ENCODE measurements around the gene REC8.
"Not testable (repeated sequence)": the region's sequence is repeated elsewhere in the genome, so short reads cannot be mapped to it uniquely, and the experiment has no call there.

Gene REC8

GRCh38 chr14:24219521-24219920 is 47.6 kb downstream of the REC8 start:
- no peak for DNase-seq (ENCODE audit: low read depth)
- no peak overlapping the region for H3K4me3 ChIP-seq (ENCODE audit: control insufficient read depth, low read depth, low read length)
- TF ChIP-seq, protein P1, sequence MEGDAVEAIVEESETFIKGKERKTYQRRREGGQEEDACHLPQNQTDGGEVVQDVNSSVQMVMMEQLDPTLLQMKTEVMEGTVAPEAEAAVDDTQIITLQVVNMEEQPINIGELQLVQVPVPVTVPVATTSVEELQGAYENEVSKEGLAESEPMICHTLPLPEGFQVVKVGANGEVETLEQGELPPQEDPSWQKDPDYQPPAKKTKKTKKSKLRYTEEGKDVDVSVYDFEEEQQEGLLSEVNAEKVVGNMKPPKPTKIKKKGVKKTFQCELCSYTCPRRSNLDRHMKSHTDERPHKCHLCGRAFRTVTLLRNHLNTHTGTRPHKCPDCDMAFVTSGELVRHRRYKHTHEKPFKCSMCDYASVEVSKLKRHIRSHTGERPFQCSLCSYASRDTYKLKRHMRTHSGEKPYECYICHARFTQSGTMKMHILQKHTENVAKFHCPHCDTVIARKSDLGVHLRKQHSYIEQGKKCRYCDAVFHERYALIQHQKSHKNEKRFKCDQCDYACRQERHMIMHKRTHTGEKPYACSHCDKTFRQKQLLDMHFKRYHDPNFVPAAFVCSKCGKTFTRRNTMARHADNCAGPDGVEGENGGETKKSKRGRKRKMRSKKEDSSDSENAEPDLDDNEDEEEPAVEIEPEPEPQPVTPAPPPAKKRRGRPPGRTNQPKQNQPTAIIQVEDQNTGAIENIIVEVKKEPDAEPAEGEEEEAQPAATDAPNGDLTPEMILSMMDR (IDR thresholded peaks at IDR 0.05; ENCODE audit: control insufficient read depth, insufficient read depth, low read depth, low read length, missing control alignments) = no peak

GRCh38 chr14:24222987-24223386 is 51.1 kb downstream of the REC8 start:
- DNase-seq (ENCODE audit: low read depth); H3K4me3 ChIP-seq (ENCODE audit: control insufficient read depth, low read depth, low read length): not testable (repeated sequence)

GRCh38 chr14:24224618-24225071 is 52.8 kb downstream of the REC8 start:
- TF ChIP-seq, protein P1 (IDR thresholded peaks at IDR 0.05; ENCODE audit: control insufficient read depth, insufficient read depth, low read depth, low read length, missing control alignments) = no peak
- H3K4me3 ChIP-seq (ENCODE audit: control insufficient read depth, low read depth, low read length) = no peak overlapping the region
- no peak for DNase-seq (ENCODE audit: low read depth)

DNA sequence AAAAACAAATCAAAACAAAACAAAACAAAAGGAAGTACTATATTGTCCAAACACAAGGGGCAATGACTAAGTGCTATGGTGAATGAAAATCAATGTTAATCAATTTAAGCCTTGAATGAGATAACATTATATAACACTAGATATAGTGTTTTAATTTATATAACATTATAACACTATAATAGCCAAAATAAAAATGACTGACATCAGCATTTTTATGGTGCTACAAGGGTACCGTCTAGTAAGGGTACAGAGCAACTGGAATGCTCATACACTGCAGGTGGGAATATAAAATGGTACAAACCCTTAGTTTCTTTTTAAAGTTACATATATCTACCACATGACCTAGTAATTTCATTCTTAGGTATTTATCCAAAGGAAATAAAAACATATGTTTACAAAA is 54.6 kb downstream of the REC8 start:
- no peak for DNase-seq (ENCODE audit: low read depth)
- H3K4me3 ChIP-seq (ENCODE audit: control insufficient read depth, low read depth, low read length) = no peak overlapping the region

GRCh38 chr14:24228902-24229301 is 57.0 kb downstream of the REC8 start:
- no peak for DNase-seq (ENCODE audit: low read depth)
- H3K4me3 ChIP-seq (ENCODE audit: control insufficient read depth, low read depth, low read length) = no peak overlapping the region
- TF ChIP-seq, protein P1 (IDR thresholded peaks at IDR 0.05; ENCODE audit: control insufficient read depth, insufficient read depth, low read depth, low read length, missing control alignments) = no peak

More for the DNA sequence above, 54.6 kb downstream of the REC8 start:
- TF ChIP-seq, protein P1 (IDR thresholded peaks at IDR 0.05; ENCODE audit: control insufficient read depth, insufficient read depth, low read depth, low read length, missing control alignments) = no peak

Data from AG09309 (cell line).